HG03045 (cell line): ENCODE results near the gene KDM6A.
"Not testable (repeated sequence)": the region's sequence is repeated elsewhere in the genome, so short reads cannot be mapped to it uniquely, and the experiment has no call there.

Source experiments
- ATAC-seq: cut with Tn5 transposase; IDR thresholded peaks from one replicate; pipeline ENCODE4 v1.9.1; 2021; ENCODE audit warnings: mild to moderate bottlenecking, moderate library complexity; ENCODE audit not compliant: unreplicated experiment

Gene KDM6A

GRCh38 chrX:44872821-44873414, at the start of gene KDM6A:
Gene KDM6A (plus strand): TSS chrX:44873188. CDS start chrX:44873552, 364 bp downstream.
- ATAC-seq = peak; percentile 87

- not testable (repeated sequence) for ATAC-seq
These were observed 49.8 kb upstream of the KDM6A start for GRCh38 chrX:44823193-44823592.

GRCh38 chrX:44828008-44828605, 44.9 kb upstream of the KDM6A start:
- no peak for ATAC-seq

GRCh38 chrX:44829832-44830231, 43.2 kb upstream of the KDM6A start:
- ATAC-seq = no peak

DNA sequence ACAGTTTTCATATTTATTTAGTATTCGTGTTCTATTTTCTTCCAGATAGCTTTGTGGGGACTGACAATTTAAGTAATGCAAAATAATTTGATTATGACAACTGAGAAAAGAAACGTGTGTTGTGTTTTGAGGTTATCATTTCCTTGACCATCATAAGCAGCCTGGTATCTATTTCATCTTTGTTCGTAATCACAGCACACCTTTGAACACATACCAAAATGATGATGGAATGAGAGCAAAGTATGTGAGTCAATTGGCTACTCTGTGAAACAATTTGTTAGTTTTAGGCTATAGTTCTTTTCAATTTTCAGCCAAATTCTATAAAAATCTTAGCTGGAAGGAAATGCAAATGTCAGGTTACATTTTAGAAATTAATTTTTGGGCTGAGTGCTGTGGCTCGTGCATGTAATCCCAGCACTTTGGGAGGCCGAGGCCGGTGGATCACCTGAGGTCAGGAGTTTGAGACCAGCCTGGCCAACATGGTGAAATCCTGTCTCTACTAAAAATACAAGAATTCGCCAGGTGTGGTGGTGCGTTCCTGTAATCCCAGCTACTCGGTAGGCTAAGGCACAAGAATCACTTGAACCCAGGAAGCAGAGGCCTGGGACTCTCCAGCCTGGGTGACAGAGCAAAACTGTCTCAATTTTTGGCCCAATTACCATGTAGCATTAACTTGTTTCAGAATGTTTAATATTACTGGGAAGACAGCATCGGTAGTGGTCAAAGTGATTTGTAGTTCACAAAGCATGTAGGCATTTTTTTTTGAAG, 30.3 kb upstream of the KDM6A start:
- no peak for ATAC-seq

DNA sequence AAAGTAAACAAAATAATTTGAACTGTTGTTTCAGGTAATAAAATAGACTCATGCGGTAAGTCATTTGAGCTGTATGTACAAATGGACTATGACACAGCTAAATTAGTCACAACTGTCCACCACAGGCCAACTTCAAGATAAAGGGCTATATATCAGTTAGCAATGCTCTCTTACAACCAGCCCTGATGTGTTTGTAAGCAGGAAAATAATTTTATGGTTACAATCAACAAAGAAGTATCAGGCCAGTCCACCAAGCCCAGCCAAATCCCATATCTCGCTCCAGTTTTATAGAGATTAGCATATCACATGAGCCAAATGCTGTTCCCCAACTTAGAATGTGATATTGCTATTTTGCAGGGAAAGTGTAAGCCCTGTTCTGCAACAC, 29.7 kb upstream of the KDM6A start:
- no peak for ATAC-seq

DNA sequence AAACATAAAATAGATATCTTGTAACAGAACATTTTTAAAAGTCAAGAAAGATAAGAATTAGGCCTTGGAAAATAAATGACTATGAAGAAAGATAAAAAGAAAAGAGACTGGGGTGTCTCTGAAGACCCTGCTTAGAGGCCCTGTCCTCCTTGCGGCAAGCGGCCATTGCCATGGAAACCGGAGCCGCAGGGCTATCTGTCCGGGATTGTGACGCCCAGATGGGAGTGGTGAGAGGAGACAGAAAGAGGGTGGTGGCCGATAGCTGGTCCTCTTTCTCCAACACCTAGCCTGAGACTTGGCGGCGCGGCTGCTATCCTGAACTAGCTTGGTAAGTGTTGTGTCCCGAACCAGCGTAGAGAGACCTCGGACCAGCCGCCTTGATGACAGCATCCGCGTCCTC, 29.2 kb upstream of the KDM6A start, which contains the start of gene DUSP21:
DUSP21 (plus strand) TSS at position 269 of the 400 bp plus-strand sequence; CDS start at position 381, 112 bp downstream.
- no peak for ATAC-seq

GRCh38 chrX:44844204-44844603, 28.8 kb upstream of the KDM6A start:
- no peak for ATAC-seq

DNA sequence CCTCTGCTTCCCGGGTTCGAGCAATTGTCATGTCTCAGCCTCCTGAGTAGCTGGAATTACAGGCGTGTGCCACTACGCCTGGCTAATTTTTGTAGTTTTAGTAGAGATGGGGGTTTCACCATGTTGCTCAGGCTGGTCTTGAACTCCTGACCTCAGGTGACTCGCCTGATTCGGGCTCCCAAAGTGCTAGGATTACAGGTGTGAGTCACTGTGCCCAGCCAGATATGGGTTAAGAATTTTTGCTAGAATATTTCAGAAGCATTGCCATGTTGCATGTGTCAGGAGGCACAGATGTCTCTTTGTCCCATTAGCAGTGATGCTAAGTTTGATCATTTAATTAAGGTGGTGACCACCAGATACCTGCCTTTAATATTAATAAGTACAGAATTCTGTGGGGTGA, 22.1 kb upstream of the KDM6A start:
- ATAC-seq = not testable (repeated sequence)

DNA sequence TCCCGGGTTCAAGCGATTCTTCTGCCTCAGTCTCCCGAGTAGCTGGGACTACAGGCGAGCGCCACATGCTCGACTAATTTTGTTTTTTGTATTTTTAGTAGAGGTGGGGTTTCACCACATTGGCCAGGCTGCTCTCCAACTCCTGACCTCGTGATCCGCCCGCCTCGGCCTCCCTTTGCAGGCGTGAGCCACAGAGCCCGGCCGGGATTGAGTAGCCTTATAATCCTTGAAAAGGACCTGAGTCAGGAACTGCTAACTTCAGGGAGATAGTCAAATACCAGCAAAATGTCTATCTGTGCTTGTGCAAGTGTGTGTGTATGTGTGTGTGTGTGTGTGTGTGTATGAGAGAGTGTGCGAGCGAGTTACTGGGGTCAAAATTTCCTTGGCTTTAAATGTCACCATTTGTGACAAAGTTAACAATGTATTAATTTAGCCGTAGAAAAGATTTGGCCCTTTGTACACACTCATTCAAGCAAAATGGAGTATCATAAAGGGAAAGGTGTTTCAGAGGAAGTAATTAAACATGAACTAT, 1.8 kb upstream of the KDM6A start:
- ATAC-seq = no peak

DNA sequence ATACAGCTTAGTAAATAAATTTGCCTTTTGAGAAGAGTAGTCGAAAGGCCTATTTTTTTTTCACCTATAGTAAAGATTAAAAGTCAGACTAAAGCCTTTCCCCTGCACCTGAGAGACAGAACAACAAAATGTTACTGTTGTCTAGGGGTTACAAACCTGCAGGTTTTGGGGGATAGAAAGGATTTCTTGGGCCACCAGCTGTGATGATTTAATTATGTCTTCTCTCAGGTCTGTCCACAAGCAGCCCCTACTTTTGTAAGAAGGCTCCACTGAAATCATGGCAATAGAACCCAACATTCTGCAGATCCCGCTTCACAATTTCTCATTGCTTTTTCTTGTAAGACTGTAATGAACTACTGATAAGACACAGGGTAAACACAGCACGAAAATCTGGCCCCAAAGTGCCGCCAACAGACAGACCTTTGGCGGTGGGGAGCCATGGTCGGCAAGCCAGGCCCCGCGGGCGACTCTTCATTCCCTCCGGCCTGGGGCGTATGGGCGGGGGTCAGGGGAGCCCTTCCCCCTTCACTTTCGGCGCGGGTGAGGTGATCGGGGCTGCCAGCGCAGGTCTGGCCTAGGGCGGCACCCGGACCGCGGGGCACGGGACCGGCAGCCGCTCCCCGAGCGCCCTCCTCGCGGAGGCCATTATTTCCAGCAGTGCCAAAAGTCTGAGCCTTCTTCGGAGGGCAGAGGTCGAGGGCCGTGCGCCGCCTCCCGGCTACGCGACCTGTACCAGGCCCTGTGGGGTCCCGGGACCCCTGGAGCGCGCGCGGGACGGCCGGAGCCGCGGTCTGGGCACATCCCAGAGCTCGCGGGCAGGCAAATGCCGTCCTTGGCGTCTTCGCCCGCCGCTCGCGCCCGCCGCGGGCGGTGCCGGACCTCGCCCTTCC, 812 bp upstream of the KDM6A start:
- ATAC-seq = peak; percentile 27

DNA sequence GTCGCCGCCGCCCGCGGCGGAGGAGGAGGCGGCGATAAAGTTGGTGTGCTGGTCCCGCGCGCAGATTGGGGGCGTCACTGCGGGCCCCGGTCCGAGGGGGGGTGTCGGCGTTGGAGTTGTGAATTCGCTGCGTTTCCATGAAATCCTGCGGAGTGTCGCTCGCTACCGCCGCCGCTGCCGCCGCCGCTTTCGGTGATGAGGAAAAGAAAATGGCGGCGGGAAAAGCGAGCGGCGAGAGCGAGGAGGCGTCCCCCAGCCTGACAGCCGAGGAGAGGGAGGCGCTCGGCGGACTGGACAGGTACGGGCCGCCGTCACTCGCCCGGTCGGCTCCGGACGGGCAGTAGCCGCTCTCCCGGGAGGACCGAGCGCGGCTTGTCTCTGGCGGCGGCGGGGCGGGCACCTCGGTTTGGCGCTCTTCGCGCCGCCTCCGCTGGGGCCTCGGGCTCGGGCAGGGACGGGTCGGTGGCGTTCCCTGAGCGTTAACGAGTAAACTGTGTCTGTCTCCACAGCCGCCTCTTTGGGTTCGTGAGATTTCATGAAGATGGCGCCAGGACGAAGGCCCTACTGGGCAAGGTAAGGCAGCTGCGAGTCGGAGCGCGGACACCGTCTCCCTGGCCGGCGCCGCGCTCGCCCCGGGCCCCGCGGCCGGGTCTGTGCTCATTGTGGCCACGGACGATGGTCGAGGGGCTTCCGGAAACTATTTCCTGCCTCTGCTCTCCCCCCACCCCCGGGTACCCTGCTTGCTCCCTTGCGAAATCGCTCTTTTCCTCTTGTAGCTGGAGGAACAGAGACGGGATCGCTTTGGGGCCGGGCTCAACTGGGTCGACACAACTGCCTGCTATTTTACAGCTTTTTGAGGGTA, 658 bp downstream of the KDM6A start:
- peak; percentile 17 for ATAC-seq

DNA sequence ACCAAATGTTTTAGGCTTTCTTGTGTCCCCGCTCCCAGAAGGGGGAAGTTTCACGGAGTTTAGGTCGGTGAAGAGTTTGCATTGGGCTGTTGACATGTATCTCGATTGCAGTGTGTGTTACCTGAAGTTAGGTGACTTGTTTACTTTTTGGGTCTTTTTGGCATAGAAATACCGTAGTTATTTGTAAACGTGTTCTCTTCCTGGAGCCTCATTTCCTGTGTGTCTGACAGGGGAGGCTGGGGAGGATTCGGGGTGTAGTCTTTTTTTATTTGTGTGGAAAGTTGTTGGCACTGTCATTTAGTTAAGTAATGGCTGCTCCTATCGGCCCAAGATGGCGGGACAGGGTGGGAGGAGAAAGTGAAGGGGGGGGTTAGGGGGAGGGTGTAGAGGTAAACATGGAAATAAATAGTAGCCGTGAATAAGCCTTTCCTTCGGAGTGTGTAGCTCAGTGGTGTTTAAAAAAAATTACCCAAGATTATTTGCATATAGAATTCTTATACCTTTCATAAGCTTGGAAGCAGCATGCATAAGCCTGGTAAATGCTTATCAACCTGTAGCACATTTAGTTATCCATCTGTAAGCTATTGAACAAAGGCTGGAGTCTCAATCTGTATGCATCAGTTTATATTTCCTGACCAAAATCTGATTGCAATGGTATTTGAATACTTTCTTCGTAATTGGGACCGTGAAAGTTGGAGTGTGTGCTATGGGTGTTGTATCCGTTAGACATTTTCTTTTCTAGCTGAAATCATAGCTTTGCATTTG, 1.6 kb downstream of the KDM6A start:
- ATAC-seq = no peak

GRCh38 chrX:44875185-44875489, 2.1 kb downstream of the KDM6A start:
- no peak for ATAC-seq

- no peak for ATAC-seq
These were observed 3.1 kb downstream of the KDM6A start for GRCh38 chrX:44876086-44876485.

- ATAC-seq = no peak
These were observed 3.8 kb downstream of the KDM6A start for GRCh38 chrX:44876767-44877166.

- no peak for ATAC-seq
These were observed 5.8 kb downstream of the KDM6A start for GRCh38 chrX:44878780-44879179.

DNA sequence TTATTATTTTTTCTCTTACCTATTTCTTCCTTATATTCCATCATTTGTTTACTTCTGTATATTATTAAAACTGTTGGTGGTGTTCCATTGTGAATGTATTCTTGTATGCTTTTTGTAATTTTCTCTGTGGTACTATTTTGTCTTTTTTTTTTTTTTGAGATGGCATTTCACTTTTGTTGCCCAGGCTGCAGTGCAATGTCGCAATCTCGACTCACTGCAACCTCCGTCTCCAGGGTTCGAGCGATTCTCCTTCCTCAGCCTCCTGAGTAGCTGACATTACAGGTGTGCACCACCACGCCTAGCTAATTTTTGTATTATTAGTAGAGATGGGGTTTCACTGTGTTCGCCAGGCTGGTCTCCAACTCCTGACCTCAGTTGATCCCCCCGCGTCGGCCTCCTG, 8.6 kb downstream of the KDM6A start:
- no peak for ATAC-seq

DNA sequence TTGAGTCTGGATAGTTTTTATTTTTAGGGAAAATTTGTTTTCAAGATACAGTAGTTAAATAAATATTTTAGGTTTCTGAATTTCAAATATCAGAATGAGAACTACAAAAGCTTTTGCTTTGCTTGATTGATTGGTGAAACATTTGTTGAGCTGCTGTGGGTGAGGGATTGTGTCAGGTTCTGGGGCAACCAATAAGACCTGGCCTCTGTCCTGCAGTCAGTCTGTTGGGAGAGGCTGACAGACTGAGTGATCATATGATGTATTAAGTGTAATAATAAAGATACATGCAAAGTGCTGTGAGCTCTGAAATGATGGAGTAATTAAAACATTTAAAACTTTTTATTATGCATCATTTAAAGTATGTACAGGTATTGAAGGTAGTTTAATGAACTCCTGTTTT, 9.6 kb downstream of the KDM6A start:
- ATAC-seq = no peak
